H1 (cell line): Measurements from ENCODE around the gene THEMIS. TPM values are rescaled to one million over a fixed set of nuclear protein-coding genes. Genes with fewer than 3 reads are reported as not detected.

Source experiments
- CTCF ChIA-PET: fragments of 300-600 bp; sonication (Branson Sonifier 250); formaldehyde crosslinking; loops from one replicate; lab custom pipeline; 2021; ENCODE audit not compliant: partially characterized antibody; lab: Charles Lee
- POLR2A ChIA-PET: fragments of 300-600 bp; sonication (Branson Sonifier 250); formaldehyde crosslinking; loops from one replicate; lab custom pipeline; 2021; ENCODE audit warnings: inconsistent platforms; ENCODE audit not compliant: partially characterized antibody; lab: Charles Lee
- DNase-seq, 2 experiments: peaks; one replicate each; pipeline versions ENCODE4 v3.0.0 to v3.0.0-alpha.2; 2010 to 2022; ENCODE audit warnings: low spot score in 2 of 2, low read depth in 1 of 2, mixed read lengths in 1 of 2
- FAIRE-seq: peaks from 2 replicates; lab custom pipeline; 2011; peaks lifted over from hg19 to GRCh38; lab: Jason Lieb, UNC
- H2AFZ ChIP-seq: 2 replicates; pipeline ENCODE4 v1.8.1; 2012; ENCODE audit warnings: low read length, inconsistent platforms
- H2AK5ac ChIP-seq: 2 replicates; pipeline ENCODE4 v1.6.1; 2013; ENCODE audit warnings: low read depth, low read length
- H2BK120ac ChIP-seq: replicated peaks from 2 replicates; pipeline ENCODE3; 2013; ENCODE audit warnings: low read depth, low read length, inconsistent platforms
- H2BK12ac ChIP-seq: 2 replicates; pipeline ENCODE4 v1.6.1; 2013; ENCODE audit warnings: low read depth, low read length
- H2BK15ac ChIP-seq: 2 replicates; pipeline ENCODE4 v1.6.1; 2013; ENCODE audit warnings: low read length
- H2BK20ac ChIP-seq: 2 replicates; pipeline ENCODE4 v1.6.1; 2013; ENCODE audit warnings: low read length
- H2BK5ac ChIP-seq: 2 replicates; pipeline ENCODE4 v1.6.1; 2013; ENCODE audit warnings: low read depth, low read length
- H3K14ac ChIP-seq: 2 replicates; pipeline ENCODE4 v1.6.1; 2013; ENCODE audit warnings: inconsistent platforms; ENCODE audit not compliant: insufficient read length
- H3K18ac ChIP-seq: 2 replicates; pipeline ENCODE4 v1.6.1; 2013; ENCODE audit warnings: low read length; ENCODE audit errors: extremely low read depth
- H3K23ac ChIP-seq: 2 replicates; pipeline ENCODE4 v1.6.1; 2013; ENCODE audit warnings: inconsistent platforms; ENCODE audit not compliant: insufficient read length
- H3K23me2 ChIP-seq: 2 replicates; pipeline ENCODE4 v1.6.1; 2013; ENCODE audit warnings: low read depth, low read length
- H3K27ac ChIP-seq: 2 replicates; pipeline ENCODE4 v1.6.1; 2011; ENCODE audit warnings: low read depth, low read length, inconsistent platforms
- H3K27me3 ChIP-seq, 4 experiments: replicated peaks in 1 of 4; 1 replicate in 1 of 4; 2 replicates in 3 of 4; pipeline versions ENCODE4 v1.6.1 to v1.8.1; 2011 to 2013; ENCODE audit warnings: low read length in 3 of 4, mild to moderate bottlenecking in 3 of 4, inconsistent platforms in 2 of 4, mixed read lengths in 2 of 4, moderate library complexity in 1 of 4; ENCODE audit not compliant: control insufficient read depth in 3 of 4, insufficient read depth in 3 of 4; ENCODE audit errors: extremely low read depth in 1 of 4
- H3K36me3 ChIP-seq, 4 experiments: 2 replicates each; pipeline versions ENCODE4 v1.6.1 to v1.8.1; 2011 to 2013; ENCODE audit warnings: mild to moderate bottlenecking in 4 of 4, low read length in 3 of 4, moderate library complexity in 2 of 4, control low read depth in 1 of 4, inconsistent platforms in 1 of 4; ENCODE audit not compliant: insufficient read depth in 4 of 4, control insufficient read depth in 2 of 4
- H3K4ac ChIP-seq: replicated peaks from 2 replicates; pipeline ENCODE3; 2013; ENCODE audit warnings: low read length, low read depth, mixed read lengths, inconsistent platforms; ENCODE audit not compliant: insufficient read length
- H3K4me1 ChIP-seq, 4 experiments: replicated peaks in 1 of 4; 1 replicate in 1 of 4; 2 replicates in 3 of 4; pipeline versions ENCODE4 v1.6.1 to v1.8.1; 2011 to 2013; ENCODE audit warnings: low read length in 3 of 4, inconsistent platforms in 2 of 4, mixed read lengths in 1 of 4; ENCODE audit not compliant: insufficient read depth in 4 of 4, control insufficient read depth in 3 of 4
- H3K4me2 ChIP-seq, 2 experiments: 2 replicates each; pipeline versions ENCODE4 v1.6.1 to v1.8.1; 2011 to 2013; ENCODE audit warnings: low read depth in 2 of 2, low read length in 2 of 2, control low read depth in 1 of 2, inconsistent platforms in 1 of 2, mild to moderate bottlenecking in 1 of 2; ENCODE audit not compliant: insufficient read depth in 1 of 2
- H3K4me3 ChIP-seq, 4 experiments: fragments of 200-600, 300-600 bp in 1 of 4; sonication (generic), shearing (Covaris generic), sonication (Bioruptor Twin) in 1 of 4; 2 replicates each; pipeline versions ENCODE4 v1.5.1 to v1.8.1; 2011 to 2016; ENCODE audit warnings: low read length in 4 of 4, low read depth in 3 of 4, control low read depth in 2 of 4, inconsistent platforms in 2 of 4, mild to moderate bottlenecking in 2 of 4, mixed read lengths in 1 of 4, moderate library complexity in 1 of 4; ENCODE audit not compliant: insufficient read depth in 2 of 4; ENCODE audit errors: extremely low read depth in 1 of 4
- H3K56ac ChIP-seq: replicated peaks from 2 replicates; pipeline ENCODE3; 2013; ENCODE audit warnings: low read depth, mild to moderate bottlenecking, mixed read lengths, low read length, inconsistent platforms; ENCODE audit not compliant: insufficient read length
- H3K79me1 ChIP-seq: 2 replicates; pipeline ENCODE4 v1.6.1; 2013; ENCODE audit warnings: low read depth, low read length, control low read depth
- H3K79me2 ChIP-seq, 2 experiments: 2 replicates each; pipeline versions ENCODE4 v1.6.1 to v1.8.1; 2012 to 2013; ENCODE audit warnings: low read length in 2 of 2, mild to moderate bottlenecking in 2 of 2, inconsistent platforms in 1 of 2; ENCODE audit not compliant: insufficient read depth in 2 of 2, control insufficient read depth in 1 of 2
- H3K9ac ChIP-seq, 4 experiments: replicated peaks in 1 of 4; 1 replicate in 1 of 4; 2 replicates in 3 of 4; pipeline versions ENCODE4 v1.6.1 to v1.8.1; 2011 to 2013; ENCODE audit warnings: low read depth in 3 of 4, low read length in 3 of 4, control low read depth in 2 of 4, mild to moderate bottlenecking in 2 of 4, moderate library complexity in 2 of 4, inconsistent platforms in 1 of 4; ENCODE audit errors: extremely low read depth in 1 of 4
- H3K9me3 ChIP-seq, 2 experiments: 2 replicates each; pipeline versions ENCODE4 v1.6.1 to v1.8.1; 2012 to 2013; ENCODE audit warnings: mild to moderate bottlenecking in 2 of 2, moderate library complexity in 2 of 2, control low read depth in 1 of 2, inconsistent platforms in 1 of 2, low read depth in 1 of 2, low read length in 1 of 2, mixed read lengths in 1 of 2; ENCODE audit not compliant: insufficient read depth in 2 of 2
- H4K20me1 ChIP-seq, 2 experiments: replicated peaks in 1 of 2; 2 replicates each; pipeline versions ENCODE3 to v1.8.1; 2011 to 2013; ENCODE audit warnings: inconsistent platforms in 2 of 2, low read length in 2 of 2, mild to moderate bottlenecking in 1 of 2; ENCODE audit not compliant: insufficient read depth in 2 of 2, control insufficient read depth in 1 of 2
- H4K5ac ChIP-seq: 2 replicates; pipeline ENCODE4 v1.6.1; 2013; ENCODE audit warnings: low read length, low read depth, mixed read lengths, inconsistent platforms; ENCODE audit not compliant: insufficient read length
- H4K8ac ChIP-seq: 2 replicates; pipeline ENCODE4 v1.8.0; 2013; ENCODE audit warnings: mild to moderate bottlenecking, moderate library complexity, low read length, inconsistent platforms; ENCODE audit not compliant: insufficient read depth; ENCODE audit errors: extremely low read depth
- H4K91ac ChIP-seq: replicated peaks from 2 replicates; pipeline ENCODE3; 2013; ENCODE audit warnings: low read length, mixed read lengths, inconsistent platforms; ENCODE audit not compliant: insufficient read length
- ASH2L ChIP-seq: fragments of 200-600, 300-600 bp; sonication (generic); IDR thresholded peaks from one replicate; pipeline ENCODE4 v1.7.1; 2017; ENCODE audit warnings: low read length
- CHD1 ChIP-seq: IDR thresholded peaks from 2 replicates; pipeline ENCODE4 v1.6.1; 2012; ENCODE audit warnings: low read depth, low read length, improper control_type of control experiment
- CHD2 ChIP-seq: IDR thresholded peaks from 2 replicates; pipeline ENCODE4 v1.6.1; 2012; ENCODE audit warnings: low read length, improper control_type of control experiment
- FOSL1 ChIP-seq: IDR thresholded peaks from 2 replicates; pipeline ENCODE4 v1.6.1; 2011; ENCODE audit warnings: mild to moderate bottlenecking, low read depth, low read length, moderate library complexity; ENCODE audit not compliant: insufficient read depth
- HDAC2 ChIP-seq, 2 experiments: fragments of 300-600 bp in 1 of 2; sonication (generic) in 1 of 2; IDR thresholded peaks; 2 replicates each; pipeline ENCODE4 v1.6.1; 2011 to 2012; ENCODE audit warnings: low read depth in 2 of 2, low read length in 2 of 2, mild to moderate bottlenecking in 2 of 2, moderate library complexity in 2 of 2, borderline replicate concordance in 1 of 2, inconsistent platforms in 1 of 2
- KDM4A ChIP-seq: IDR thresholded peaks from one replicate; pipeline ENCODE4 v1.7.1; 2012; ENCODE audit warnings: low read depth, mild to moderate bottlenecking, moderate library complexity, low read length, inconsistent platforms; ENCODE audit not compliant: severe bottlenecking
- KDM5A ChIP-seq: fragments of 200-600 bp; IDR thresholded peaks from 2 replicates; pipeline ENCODE4 v1.7.1; 2012; ENCODE audit warnings: mild to moderate bottlenecking, low read length, inconsistent platforms, mixed read lengths
- NANOG ChIP-seq: IDR thresholded peaks from 2 replicates; pipeline ENCODE4 v1.6.1; 2011; ENCODE audit warnings: low read length, low read depth, mild to moderate bottlenecking, inconsistent platforms; ENCODE audit not compliant: insufficient read depth, poor library complexity, severe bottlenecking
- RBBP5 ChIP-seq: IDR thresholded peaks from 2 replicates; pipeline ENCODE4 v1.7.1; 2012; ENCODE audit warnings: low read depth, mild to moderate bottlenecking, inconsistent platforms, low read length, moderate library complexity, borderline replicate concordance
- SP1 ChIP-seq: IDR thresholded peaks from 2 replicates; pipeline ENCODE4 v1.6.1; 2011; ENCODE audit warnings: low read depth, low read length
- TAF7 ChIP-seq: optimal IDR thresholded peaks from 2 replicates; pipeline ENCODE3; 2011; ENCODE audit warnings: low read depth, mild to moderate bottlenecking, inconsistent platforms, low read length, moderate library complexity, borderline replicate concordance
- YY1 ChIP-seq: IDR thresholded peaks from 2 replicates; pipeline ENCODE4 v1.6.1; 2011; ENCODE audit warnings: low read depth, mild to moderate bottlenecking, low read length
- ZNF274 ChIP-seq: IDR thresholded peaks from 2 replicates; pipeline ENCODE4 v1.7.0; 2012; ENCODE audit warnings: low read length, borderline replicate concordance; ENCODE audit errors: extremely low read depth
- WGBS, 2 experiments: shearing (Covaris generic) in 1 of 2; methylation state at CpG; one replicate each; pipeline versions ENCODE4 v1.1.6 to v1.1.7; 2013 to 2015; ENCODE audit warnings: low lambda C conversion rate in 2 of 2, mixed read lengths in 2 of 2, inconsistent platforms in 1 of 2, low coverage in 1 of 2, missing lambda C conversion rate in 1 of 2; ENCODE audit not compliant: insufficient replicate concordance in 2 of 2, insufficient coverage in 1 of 2, insufficient read length in 1 of 2; ENCODE audit errors: extremely low coverage in 1 of 2, missing lambda C conversion rate in 1 of 2; 5-methylcytosine and 5-hydroxymethylcytosine counted together
- polyA plus RNA-seq, 7 experiments: library from polyadenylated mRNA; depleted of rRNA in 3 of 7; stranded (reverse) in 5 of 7; unstranded in 2 of 7; fragments of >200 nt in 5 of 7; fragments of 200-250 nt in 2 of 7; gene quantifications; 1 replicate in 5 of 7; 2 replicates in 1 of 7; 4 replicates in 1 of 7; pipeline versions ENCODE4 v1.2.1 to v1.2.3, GENCODE V29; 2011 to 2013; ENCODE audit warnings: missing spikeins in 2 of 7, mixed read lengths in 2 of 7
- total RNA-seq: library from RNA; stranded (reverse); fragmentation: NEBNext Ultra II Directional; extraction: Animal tissue kit (Norgen Biotek cat#: 25700); gene quantifications from 2 replicates; pipeline ENCODE4 v1.2.1, GENCODE V29; 2021
- TF ChIP-seq, protein P1 (sequence below): IDR thresholded peaks from 2 replicates; pipeline ENCODE4 v1.6.1; 2012; ENCODE audit warnings: inconsistent platforms

The THEMIS gene
- total and polyA plus RNA-seq, 2 of the 8 experiments (the other 6 are each of a cell fraction or from before 2014, with no cell fraction given), result not detected

DNA sequence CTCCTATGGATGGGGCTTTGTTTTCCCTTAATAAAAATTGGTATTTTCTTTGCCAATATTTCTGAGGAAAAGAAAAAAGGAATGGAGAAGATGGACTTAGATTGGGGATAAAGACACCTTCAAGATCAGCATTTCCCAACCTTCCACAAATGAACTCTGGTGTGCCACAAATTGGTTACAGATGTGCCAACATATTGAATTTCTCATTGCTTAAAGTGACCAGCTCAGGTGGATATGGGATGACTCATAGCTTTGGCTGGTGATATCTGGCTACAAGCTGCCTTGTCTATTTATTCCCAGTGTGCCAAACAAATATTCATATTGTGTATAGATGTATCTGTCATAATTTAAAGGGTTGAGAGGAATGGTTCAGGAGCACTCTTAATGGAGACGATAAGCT lies 32.5 kb downstream of the THEMIS start:
- H4K20me1 ChIP-seq, result no peaks in the 10 kb centered on the region
- no peak overlapping the region for H3K14ac ChIP-seq
- no peak overlapping the region for H3K4me3 ChIP-seq
- no peaks in the 10 kb centered on the region for H3K9me3 ChIP-seq
- H3K79me1 ChIP-seq, result no peaks in the 10 kb centered on the region
- no peak overlapping the region for H3K4me2 ChIP-seq
- peaks cover 0 to 3% (median 0%) of the 10 kb centered on the region in 4 experiments; a peak in 1 of 7 replicates for H3K4me1 ChIP-seq
- H3K23me2 ChIP-seq, result no peaks in the 10 kb centered on the region; the same call in 1 of the 2 replicates
- H2AK5ac ChIP-seq, result no peak overlapping the region
- no peak overlapping the region for H3K18ac ChIP-seq
- no peak overlapping the region for H4K8ac ChIP-seq
- no peak overlapping the region for H3K27ac ChIP-seq
- no peak overlapping the region for H3K4ac ChIP-seq
- H2AFZ ChIP-seq, result no peak overlapping the region
- FAIRE-seq (no peak), DNase-seq (no peak)
- H3K56ac ChIP-seq, result no peak overlapping the region
- no peaks in the 10 kb centered on the region for H3K27me3 ChIP-seq
- no peak overlapping the region for H2BK20ac ChIP-seq
- H2BK5ac ChIP-seq, result no peak overlapping the region
- H2BK12ac ChIP-seq, result no peak overlapping the region
- CTCF ChIA-PET, result interaction anchor here (1.2 to 2.4 kb wide), 4 partner anchors 9 to 651 kb away, joined by 3 to 12 read pairs (median 4); no protein-coding TSS in a partner anchor
- WGBS, 2 experiments, result 82% methylated on average over 1 of the region's 1 CpG; no CpG with 5 or more reads in 1 of the 2 experiments
- POLR2A ChIA-PET, result no interaction called here
- H3K79me2 ChIP-seq, result no peaks in the 10 kb centered on the region
- H3K9ac ChIP-seq, result no peak overlapping the region
- no peak overlapping the region for H4K91ac ChIP-seq
- H2BK15ac ChIP-seq, result no peak overlapping the region
- no peaks in the 10 kb centered on the region for H3K36me3 ChIP-seq
- no peak overlapping the region for H3K23ac ChIP-seq
- H2BK120ac ChIP-seq, result no peak overlapping the region
- no peak overlapping the region for H4K5ac ChIP-seq
- TF ChIP-seq NANOG (no peak), SP1 (no peak), TAF7 (no peak), FOSL1 (no peak), RBBP5 (no peak), ASH2L (no peak), KDM5A (no peak), CHD1 (no peak), YY1 (no peak), KDM4A (no peak), ZNF274 (no peak), HDAC2 (IDR thresholded peaks at IDR 0.05; ENCODE audit: borderline replicate concordance in 1 of 2, low read depth in 2 of 2, low read length in 2 of 2) (no peak), CHD2 (no peak)
- TF ChIP-seq, protein P1, sequence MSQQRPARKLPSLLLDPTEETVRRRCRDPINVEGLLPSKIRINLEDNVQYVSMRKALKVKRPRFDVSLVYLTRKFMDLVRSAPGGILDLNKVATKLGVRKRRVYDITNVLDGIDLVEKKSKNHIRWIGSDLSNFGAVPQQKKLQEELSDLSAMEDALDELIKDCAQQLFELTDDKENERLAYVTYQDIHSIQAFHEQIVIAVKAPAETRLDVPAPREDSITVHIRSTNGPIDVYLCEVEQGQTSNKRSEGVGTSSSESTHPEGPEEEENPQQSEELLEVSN, result no peak
